Stimulated activated CD8-positive, alpha-beta memory T cell treated with anti-CD3 and anti-CD28 coated beads, Interleukin-2, amount 100 ng/mL, for 1 hour (primary cell): Measurements from ENCODE around the gene TMEM144.
"Not testable (repeated sequence)": the region's sequence is repeated elsewhere in the genome, so short reads cannot be mapped to it uniquely, and the experiment has no call there.

ENCODE experiments used
- DNase-seq, 2 donors: peaks; one replicate each; pipeline ENCODE4 v3.0.0-alpha.2; 2020; ENCODE audit warnings: low read depth in 2 of 2

Gene TMEM144

GRCh38 chr4:158192439-158193158, 17.7 kb upstream of the TMEM144 start:
- no peak for DNase-seq

- DNase-seq: no peak
Measured at GRCh38 chr4:158193171-158193749, 17.0 kb upstream of the TMEM144 start.

GRCh38 chr4:158195297-158195696, 15.0 kb upstream of the TMEM144 start:
- no peak for DNase-seq

GRCh38 chr4:158197194-158197776, 13.0 kb upstream of the TMEM144 start:
- no peak for DNase-seq

GRCh38 chr4:158200214-158200613, 10.1 kb upstream of the TMEM144 start:
- no peak for DNase-seq

GRCh38 chr4:158201322-158201721, 9.0 kb upstream of the TMEM144 start:
- DNase-seq: no peak

- DNase-seq: no peak
Measured at GRCh38 chr4:158201876-158202275, 8.4 kb upstream of the TMEM144 start.

GRCh38 chr4:158202481-158202880, 7.8 kb upstream of the TMEM144 start:
- DNase-seq: no peak

- DNase-seq: no peak
Measured at GRCh38 chr4:158203436-158203835, 6.8 kb upstream of the TMEM144 start.

GRCh38 chr4:158203929-158204328, 6.4 kb upstream of the TMEM144 start:
- DNase-seq: no peak

- DNase-seq: no peak
Measured at GRCh38 chr4:158208963-158209640, 1.2 kb upstream of the TMEM144 start.

GRCh38 chr4:158211222-158211621, 936 bp downstream of the TMEM144 start:
- no peak for DNase-seq

GRCh38 chr4:158213466-158213865, 3.2 kb downstream of the TMEM144 start:
- DNase-seq: no peak

GRCh38 chr4:158214856-158215255, 4.6 kb downstream of the TMEM144 start:
- DNase-seq: no peak

- DNase-seq: no peak
Measured at GRCh38 chr4:158217763-158218162, 7.5 kb downstream of the TMEM144 start.

GRCh38 chr4:158219623-158220022, 9.3 kb downstream of the TMEM144 start:
- DNase-seq: no peak

- not testable (repeated sequence) for DNase-seq
Measured at GRCh38 chr4:158224318-158224717, 14.0 kb downstream of the TMEM144 start.

- DNase-seq: not testable (repeated sequence)
Measured at GRCh38 chr4:158224999-158225398, 14.7 kb downstream of the TMEM144 start.

- DNase-seq: not testable (repeated sequence)
Measured at GRCh38 chr4:158227880-158228279, 17.6 kb downstream of the TMEM144 start.

GRCh38 chr4:158228399-158228798, 18.1 kb downstream of the TMEM144 start:
- DNase-seq: not testable (repeated sequence)

- DNase-seq: no peak
Measured at GRCh38 chr4:158229768-158230167, 19.5 kb downstream of the TMEM144 start.

- DNase-seq: no peak
Measured at GRCh38 chr4:158234671-158235070, 24.4 kb downstream of the TMEM144 start.
